Fibroblast of the aortic adventitia (primary cell): ENCODE results near the gene DENND1C. TPM values are rescaled to one million over a fixed set of nuclear protein-coding genes. Genes with fewer than 3 reads are reported as not detected.

Source experiments
- DNase-seq: peaks from one replicate; pipeline ENCODE4 v3.0.0-alpha.2; 2010; ENCODE audit warnings: low read depth
- H3K4me3 ChIP-seq: 2 replicates; pipeline ENCODE4 v1.5.1; 2011; ENCODE audit warnings: low read depth, mild to moderate bottlenecking, control low read depth, low read length, moderate library complexity
- CTCF ChIP-seq: IDR thresholded peaks from 2 replicates; pipeline ENCODE4 v1.5.1; 2011; ENCODE audit warnings: mild to moderate bottlenecking, low read length, control low read depth, inconsistent platforms; ENCODE audit not compliant: insufficient read depth
- total RNA-seq: library from RNA; depleted of rRNA; stranded (reverse); fragments of >200 nt; gene quantifications from 2 replicates; pipeline ENCODE4 v1.2.3, GENCODE V29; 2012; ENCODE audit warnings: low replicate concordance

The DENND1C gene
- total RNA-seq, 1 donor, result not detected

- no peak for DNase-seq
- no peak overlapping the region for H3K4me3 ChIP-seq
- TF ChIP-seq CTCF, result no peak
These were observed 39.4 kb downstream of the DENND1C start for GRCh38 chr19:6442087-6442688.

- no peak for TF ChIP-seq CTCF
- no peak overlapping the region for H3K4me3 ChIP-seq
- no peak for DNase-seq
These were observed 40.7 kb downstream of the DENND1C start for GRCh38 chr19:6440905-6441304.

- no peak for DNase-seq
- no peak overlapping the region for H3K4me3 ChIP-seq
- no peak for TF ChIP-seq CTCF
These were observed 41.8 kb downstream of the DENND1C start for GRCh38 chr19:6439743-6440142.

GRCh38 chr19:6433663-6434062 lies 47.9 kb downstream of the DENND1C start, which contains the start of gene SLC25A41:
TSS of gene SLC25A41 (minus strand) at chr19:6433763. CDS start at chr19:6433693, 70 bp downstream.
- no peak within 1 kb of the TSS for H3K4me3 ChIP-seq
- no peak for DNase-seq
- TF ChIP-seq CTCF, result no peak

- no peak for TF ChIP-seq CTCF
- DNase-seq, result no peak
- no peak overlapping the region for H3K4me3 ChIP-seq
These were observed 48.4 kb downstream of the DENND1C start for GRCh38 chr19:6433165-6433564.

GRCh38 chr19:6431891-6432290 lies 49.7 kb downstream of the DENND1C start:
- no peak for DNase-seq
- no peak for TF ChIP-seq CTCF
- no peak overlapping the region for H3K4me3 ChIP-seq
